Activated gamma-delta T cell treated with anti-CD3 and anti-CD28 coated beads, Interleukin-2, amount 50 U/mL, for 16 hours (primary cell): ENCODE measurements around the gene TTC17.
"Not testable (repeated sequence)": the region's sequence is repeated elsewhere in the genome, so short reads cannot be mapped to it uniquely, and the experiment has no call there.

Experiments
- DNase-seq: peaks from one replicate; pipeline ENCODE4 v3.0.0-alpha.2; 2020; ENCODE audit warnings: low read depth

The TTC17 gene

DNA sequence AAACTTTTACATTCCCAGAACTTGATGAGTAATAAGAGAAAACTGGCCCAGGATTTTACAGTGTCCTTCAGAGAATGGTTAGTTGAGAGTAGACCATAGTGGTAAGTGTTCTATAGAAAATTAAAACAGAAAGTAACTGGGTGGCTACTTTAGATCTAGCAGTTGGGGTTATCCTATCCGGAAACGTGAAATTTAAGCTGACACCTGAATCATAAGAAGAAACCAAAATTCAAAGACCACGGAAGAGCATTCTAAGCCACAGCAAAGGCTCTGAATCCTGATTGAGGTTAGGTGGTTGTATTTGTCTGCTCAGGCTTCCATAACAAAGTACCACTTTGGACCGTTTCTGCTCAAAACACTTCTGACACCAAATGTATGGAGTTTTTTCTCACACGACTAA lies 34.0 kb downstream of the TTC17 start:
- DNase-seq, result no peak

DNA sequence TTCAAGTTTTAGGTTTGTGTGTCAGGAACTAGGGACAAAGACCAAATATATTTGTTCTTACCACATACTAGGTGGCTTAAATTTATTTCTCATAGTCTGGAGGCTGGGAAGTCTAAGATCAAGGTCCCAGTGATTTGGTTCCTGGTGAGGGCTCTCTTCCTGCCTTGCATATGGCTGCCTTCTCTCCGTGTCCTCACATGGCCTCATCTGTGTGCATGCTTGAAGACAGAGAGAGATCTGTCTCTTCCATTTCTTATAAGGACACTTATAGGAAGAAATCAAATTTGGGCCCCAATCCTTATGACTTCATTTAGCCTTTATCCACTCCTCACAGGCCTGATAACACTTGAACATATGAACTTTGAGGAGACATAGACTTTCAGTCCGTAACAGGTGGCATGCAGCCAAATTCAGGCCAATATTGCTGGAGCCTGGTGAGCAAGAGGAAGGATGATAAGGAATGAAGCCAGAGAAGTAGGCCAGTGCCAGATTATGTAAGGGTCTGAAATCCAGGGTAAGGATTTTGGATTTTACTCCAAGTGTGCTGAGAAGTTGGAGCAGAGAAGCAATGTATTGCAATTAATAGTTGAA lies 35.1 kb downstream of the TTC17 start:
- DNase-seq, result no peak

- no peak for DNase-seq
Observed at GRCh38 chr11:43396617-43397016, 37.9 kb downstream of the TTC17 start.

DNA sequence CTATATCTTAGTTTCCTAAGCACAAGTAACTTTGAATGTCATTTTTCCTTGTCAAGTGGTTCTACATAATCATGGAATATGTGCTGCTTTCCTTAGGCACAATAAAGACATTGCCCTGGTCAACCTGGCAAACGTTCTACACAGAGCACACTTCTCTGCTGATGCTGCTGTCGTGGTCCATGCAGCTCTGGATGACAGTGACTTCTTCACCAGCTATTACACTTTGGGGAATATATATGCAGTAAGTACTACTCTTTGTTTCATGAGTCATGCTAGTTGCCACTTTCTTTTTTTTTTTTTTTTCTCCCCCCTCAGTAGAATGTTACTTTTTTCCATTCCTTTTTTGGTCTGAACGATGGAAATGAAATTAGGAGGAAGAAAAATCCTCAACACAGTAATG lies 38.5 kb downstream of the TTC17 start:
- no peak for DNase-seq

GRCh38 chr11:43399983-43400630 lies 41.4 kb downstream of the TTC17 start:
- no peak for DNase-seq

- no peak for DNase-seq
Observed at GRCh38 chr11:43401252-43401651, 42.5 kb downstream of the TTC17 start.

GRCh38 chr11:43401811-43402210 lies 43.1 kb downstream of the TTC17 start:
- DNase-seq, result not testable (repeated sequence)

DNA sequence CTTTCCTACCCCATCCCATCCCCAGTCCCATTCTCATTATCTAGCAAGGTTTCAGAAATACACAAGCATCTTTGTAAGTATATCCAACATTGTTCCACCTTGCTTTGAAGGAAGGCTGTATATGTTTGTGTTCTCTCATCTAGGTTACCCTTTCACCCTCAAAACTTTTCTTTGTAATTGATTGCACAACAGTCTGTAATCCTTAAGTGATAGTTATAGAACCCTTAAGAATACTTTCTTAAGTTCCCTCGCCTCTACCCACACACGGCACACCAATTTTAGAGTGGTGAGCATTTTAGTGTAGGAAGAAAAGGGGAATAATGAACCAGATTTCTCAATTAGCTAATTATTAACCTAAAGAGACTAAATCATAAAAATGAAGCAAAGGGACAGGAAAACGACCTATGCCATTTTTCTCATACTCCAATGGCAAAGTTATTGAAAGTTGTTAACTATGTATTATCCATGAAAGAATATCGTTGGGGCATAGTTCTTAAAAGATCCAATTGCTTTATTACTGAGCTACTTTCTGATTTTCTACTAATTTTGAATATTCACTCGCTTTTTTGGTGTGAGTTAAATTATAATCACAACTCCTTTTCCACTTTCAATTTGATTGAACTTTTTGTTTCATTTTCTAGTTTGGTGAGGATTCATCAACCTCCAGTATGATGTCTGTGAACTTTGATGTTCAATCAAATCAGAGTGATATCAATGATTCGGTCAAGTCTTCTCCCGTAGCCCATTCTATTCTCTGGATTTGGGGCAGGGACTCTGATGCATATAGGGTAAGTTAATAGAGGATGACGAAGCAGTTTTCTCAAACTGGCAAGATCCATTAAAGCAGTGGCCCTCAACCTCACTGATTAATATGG lies 44.9 kb downstream of the TTC17 start:
- no peak for DNase-seq

GRCh38 chr11:43404406-43404805 lies 45.7 kb downstream of the TTC17 start:
- no peak for DNase-seq

DNA sequence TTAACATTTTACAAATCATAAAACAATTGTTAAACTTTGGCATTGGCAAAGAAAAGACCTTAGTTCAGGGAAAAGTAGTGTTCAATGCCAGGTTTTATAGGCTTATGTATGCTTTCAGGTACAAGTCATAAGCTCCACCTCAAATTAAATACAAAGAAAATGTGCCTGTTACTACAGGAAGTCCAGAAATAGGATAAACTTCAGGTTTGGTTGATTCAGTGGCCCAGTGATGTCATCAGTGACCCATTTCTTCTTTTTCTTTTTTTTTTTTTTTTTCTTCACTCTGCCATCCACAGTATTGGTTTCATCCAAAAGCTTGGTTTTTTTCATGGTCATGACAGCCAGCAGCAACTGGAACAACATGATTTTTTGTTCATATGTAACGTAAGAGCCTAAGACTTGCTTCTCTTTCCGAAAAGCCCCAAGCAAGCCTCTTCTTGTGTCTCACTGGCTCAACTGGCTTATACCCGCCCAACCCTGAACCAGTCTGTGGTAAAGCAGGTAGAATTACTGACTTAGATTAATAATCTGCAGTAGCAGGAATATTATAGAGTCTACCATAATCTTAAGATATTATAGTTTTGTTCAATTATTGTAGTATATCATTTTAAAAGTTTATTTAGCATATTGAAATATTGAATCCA lies 46.2 kb downstream of the TTC17 start:
- no peak for DNase-seq

DNA sequence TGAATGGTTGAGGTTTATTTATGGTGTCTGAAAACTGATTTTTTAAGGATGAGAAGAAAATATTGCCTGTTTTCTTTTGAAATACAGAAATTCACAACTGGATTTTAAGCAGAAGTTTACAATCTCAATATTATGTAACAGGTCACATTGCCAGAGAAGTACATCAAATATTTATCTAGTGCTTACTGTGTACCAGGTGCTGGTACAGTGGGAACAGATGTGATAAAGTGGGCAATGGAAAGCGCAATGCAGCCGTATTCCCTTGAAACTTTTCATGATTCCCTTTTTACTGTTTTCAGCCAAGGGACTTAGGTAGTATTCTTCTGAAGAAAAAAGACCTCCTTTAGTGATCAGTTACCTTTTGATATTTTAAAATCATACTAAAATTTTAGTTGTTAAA lies 49.6 kb downstream of the TTC17 start:
- no peak for DNase-seq

- no peak for DNase-seq
Observed at GRCh38 chr11:43410394-43410793, 51.7 kb downstream of the TTC17 start.

GRCh38 chr11:43418197-43418596 lies 59.5 kb downstream of the TTC17 start:
- no peak for DNase-seq

- DNase-seq, result no peak
Observed at GRCh38 chr11:43419460-43419859, 60.7 kb downstream of the TTC17 start.

DNA sequence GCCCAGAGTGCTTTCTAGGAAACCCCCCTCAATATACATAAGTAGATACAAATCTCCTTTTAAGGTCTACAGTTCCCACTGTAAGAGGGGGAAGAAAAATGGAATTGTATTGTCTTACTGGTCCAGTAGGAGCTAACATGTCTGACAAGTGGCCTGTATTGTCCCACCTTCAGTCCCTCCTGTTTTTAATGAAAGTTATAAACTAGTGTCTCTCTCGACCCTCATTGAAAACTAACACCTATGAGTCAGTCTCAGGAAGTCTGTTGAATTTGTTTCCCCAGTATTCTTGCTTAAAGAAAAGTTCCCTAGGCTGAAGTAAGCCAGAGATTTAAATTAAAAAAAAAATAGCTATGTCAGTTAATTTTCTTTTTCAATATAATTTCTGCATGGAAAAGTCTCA lies 69.3 kb downstream of the TTC17 start:
- no peak for DNase-seq

DNA sequence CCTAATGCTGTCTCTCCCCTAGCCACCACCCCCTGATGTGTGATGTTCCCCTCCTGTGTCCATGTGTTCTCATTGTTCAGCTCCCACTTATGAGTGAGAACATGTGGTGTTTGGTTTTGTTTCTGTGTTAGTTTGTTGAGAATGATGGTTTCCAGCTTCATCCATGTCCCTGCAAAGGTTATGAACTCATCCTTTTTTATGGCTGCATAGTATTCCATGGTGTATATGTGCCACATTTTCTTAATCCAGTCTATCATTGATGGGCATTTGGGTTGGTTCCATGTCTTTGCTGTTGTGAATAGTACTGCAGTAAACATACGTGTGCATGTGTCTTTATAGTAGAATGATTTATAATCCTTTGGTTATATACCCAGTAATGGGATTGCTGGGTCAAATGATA lies 72.2 kb downstream of the TTC17 start:
- not testable (repeated sequence) for DNase-seq

GRCh38 chr11:43434893-43435292 lies 76.2 kb downstream of the TTC17 start:
- no peak for DNase-seq

- DNase-seq, result no peak
Observed at GRCh38 chr11:43440486-43440885, 81.8 kb downstream of the TTC17 start.

GRCh38 chr11:43443811-43444210 lies 85.1 kb downstream of the TTC17 start:
- no peak for DNase-seq

DNA sequence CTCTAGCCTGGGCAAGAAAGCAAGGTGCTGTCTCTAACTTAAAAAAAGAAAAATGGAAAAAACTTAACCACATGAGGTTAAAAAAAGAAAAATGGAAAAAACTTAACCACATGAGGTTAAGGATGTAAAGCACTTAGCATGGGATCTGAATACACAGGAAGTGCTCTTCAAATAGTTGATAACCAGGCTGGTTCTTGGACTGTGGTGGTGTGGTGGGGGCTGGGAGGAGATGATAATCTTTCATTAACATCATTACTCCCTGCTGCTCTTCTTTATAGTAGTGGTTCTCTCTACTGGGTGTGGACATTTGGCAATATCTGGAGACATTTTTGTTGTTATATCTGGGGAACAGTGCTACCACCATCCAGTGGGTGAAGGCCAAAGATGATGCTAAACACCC lies 88.4 kb downstream of the TTC17 start:
- no peak for DNase-seq

- no peak for DNase-seq
Observed at GRCh38 chr11:43458486-43458885, 99.8 kb downstream of the TTC17 start.

DNA sequence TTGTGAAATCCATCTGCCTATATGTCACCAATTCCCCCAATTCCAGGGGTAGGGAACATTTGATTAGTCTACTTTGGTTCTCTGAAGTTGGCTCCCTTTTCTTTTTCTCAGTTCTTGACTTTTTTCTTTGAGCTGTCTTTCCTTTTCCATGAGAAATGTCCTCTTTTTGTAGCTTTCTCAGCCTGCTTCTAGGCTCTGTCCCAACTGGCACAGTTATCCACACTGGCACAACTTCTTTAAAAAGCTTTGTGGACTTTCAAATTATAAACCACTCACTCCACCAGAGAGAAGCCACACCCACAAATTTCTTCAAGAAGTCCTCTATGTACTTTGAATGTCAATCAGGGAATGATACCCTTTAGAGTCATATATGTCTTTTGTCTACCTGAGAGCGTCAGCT lies 100.5 kb downstream of the TTC17 start:
- DNase-seq, result no peak

- DNase-seq, result no peak
Observed at GRCh38 chr11:43462359-43462758, 103.6 kb downstream of the TTC17 start.
